Osteoblast (primary cell): ENCODE measurements around the gene RAP1GDS1. TPM values are rescaled to one million over a fixed set of nuclear protein-coding genes. Genes with fewer than 3 reads are reported as not detected.

Experiments
- DNase-seq: peaks from one replicate; pipeline ENCODE4 v3.0.0; 2011; ENCODE audit warnings: low spot score, mixed read lengths; ENCODE audit not compliant: insufficient read length; ENCODE audit errors: missing footprints
- H2AFZ ChIP-seq: 2 replicates; pipeline ENCODE4 v1.6.0; 2011; ENCODE audit warnings: mild to moderate bottlenecking, low read length
- H3K27ac ChIP-seq: 2 replicates; pipeline ENCODE4 v1.5.1; 2011; ENCODE audit warnings: mild to moderate bottlenecking, low read depth, low read length, moderate library complexity
- H3K27me3 ChIP-seq: 2 replicates; pipeline ENCODE4 v1.6.0; 2012; ENCODE audit warnings: mild to moderate bottlenecking, control low read depth, inconsistent platforms, low read length, moderate library complexity; ENCODE audit not compliant: insufficient read depth
- H3K36me3 ChIP-seq: 2 replicates; pipeline ENCODE4 v1.5.1; 2011; ENCODE audit warnings: mild to moderate bottlenecking, low read length, control low read depth, moderate library complexity; ENCODE audit not compliant: insufficient read depth
- H3K4me1 ChIP-seq: 2 replicates; pipeline ENCODE4 v1.5.1; 2011; ENCODE audit warnings: mild to moderate bottlenecking, low read length, control low read depth, moderate library complexity; ENCODE audit not compliant: insufficient read depth
- H3K4me2 ChIP-seq: 2 replicates; pipeline ENCODE4 v1.6.0; 2011; ENCODE audit warnings: mild to moderate bottlenecking, low read length; ENCODE audit not compliant: insufficient read depth
- H3K4me3 ChIP-seq: fragments of 200-600 bp; sonication (generic); 3 replicates; pipeline ENCODE4 v1.5.1; 2012; ENCODE audit warnings: mild to moderate bottlenecking, low read length, inconsistent platforms; ENCODE audit not compliant: insufficient read depth
- H3K79me2 ChIP-seq: 2 replicates; pipeline ENCODE4 v1.6.0; 2012; ENCODE audit warnings: mild to moderate bottlenecking, low read length, control low read depth, inconsistent platforms; ENCODE audit not compliant: insufficient read depth
- H3K9me3 ChIP-seq: 2 replicates; pipeline ENCODE4 v1.5.1; 2011; ENCODE audit warnings: low read depth, low read length, control low read depth
- H4K20me1 ChIP-seq: 2 replicates; pipeline ENCODE4 v1.6.0; 2012; ENCODE audit warnings: mild to moderate bottlenecking, low read length, control low read depth; ENCODE audit not compliant: insufficient read depth
- total RNA-seq: library from RNA; depleted of rRNA; stranded (reverse); fragments of >200 nt; gene quantifications from 2 replicates; pipeline ENCODE4 v1.2.3, GENCODE V29; 2012
- TF ChIP-seq, protein P1 (sequence below): IDR thresholded peaks from 2 replicates; pipeline ENCODE4 v1.5.1; 2011; ENCODE audit warnings: mild to moderate bottlenecking, low read depth, low read length, moderate library complexity; ENCODE audit errors: extremely low read depth

Gene RAP1GDS1
- total RNA-seq, 1 donor = 60.1 TPM

DNA sequence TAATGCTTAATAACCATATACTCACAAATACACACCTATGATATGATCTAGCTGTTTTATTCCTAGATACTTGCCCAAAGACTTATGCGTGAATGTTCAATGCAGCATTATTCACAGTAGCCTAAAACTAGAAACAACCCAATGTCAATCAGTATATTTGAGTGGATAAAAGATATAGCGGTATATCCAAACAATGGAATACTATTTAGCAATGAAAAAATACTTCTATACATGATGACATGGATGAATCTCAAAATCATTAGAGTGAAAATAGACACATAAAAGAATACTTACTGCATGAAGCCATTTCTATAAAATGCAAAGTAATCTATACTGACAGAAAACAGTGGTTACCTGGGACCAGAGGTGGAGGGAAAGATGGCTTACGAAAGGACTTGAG is 108.1 kb downstream of the RAP1GDS1 start:
- no peaks in the 10 kb centered on the region for H3K9me3 ChIP-seq
- no peak overlapping the region for H3K4me2 ChIP-seq
- no peak overlapping the region for H3K4me3 ChIP-seq
- no peaks in the 10 kb centered on the region for H4K20me1 ChIP-seq
- no peak for DNase-seq
- TF ChIP-seq, protein P1, sequence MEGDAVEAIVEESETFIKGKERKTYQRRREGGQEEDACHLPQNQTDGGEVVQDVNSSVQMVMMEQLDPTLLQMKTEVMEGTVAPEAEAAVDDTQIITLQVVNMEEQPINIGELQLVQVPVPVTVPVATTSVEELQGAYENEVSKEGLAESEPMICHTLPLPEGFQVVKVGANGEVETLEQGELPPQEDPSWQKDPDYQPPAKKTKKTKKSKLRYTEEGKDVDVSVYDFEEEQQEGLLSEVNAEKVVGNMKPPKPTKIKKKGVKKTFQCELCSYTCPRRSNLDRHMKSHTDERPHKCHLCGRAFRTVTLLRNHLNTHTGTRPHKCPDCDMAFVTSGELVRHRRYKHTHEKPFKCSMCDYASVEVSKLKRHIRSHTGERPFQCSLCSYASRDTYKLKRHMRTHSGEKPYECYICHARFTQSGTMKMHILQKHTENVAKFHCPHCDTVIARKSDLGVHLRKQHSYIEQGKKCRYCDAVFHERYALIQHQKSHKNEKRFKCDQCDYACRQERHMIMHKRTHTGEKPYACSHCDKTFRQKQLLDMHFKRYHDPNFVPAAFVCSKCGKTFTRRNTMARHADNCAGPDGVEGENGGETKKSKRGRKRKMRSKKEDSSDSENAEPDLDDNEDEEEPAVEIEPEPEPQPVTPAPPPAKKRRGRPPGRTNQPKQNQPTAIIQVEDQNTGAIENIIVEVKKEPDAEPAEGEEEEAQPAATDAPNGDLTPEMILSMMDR = no peak
- no peak overlapping the region for H3K27ac ChIP-seq
- no peaks in the 10 kb centered on the region for H3K79me2 ChIP-seq
- no peaks in the 10 kb centered on the region for H3K27me3 ChIP-seq
- H3K36me3 ChIP-seq = peaks cover 9% of the 10 kb centered on the region
- H2AFZ ChIP-seq = no peak overlapping the region
- no peaks in the 10 kb centered on the region for H3K4me1 ChIP-seq

DNA sequence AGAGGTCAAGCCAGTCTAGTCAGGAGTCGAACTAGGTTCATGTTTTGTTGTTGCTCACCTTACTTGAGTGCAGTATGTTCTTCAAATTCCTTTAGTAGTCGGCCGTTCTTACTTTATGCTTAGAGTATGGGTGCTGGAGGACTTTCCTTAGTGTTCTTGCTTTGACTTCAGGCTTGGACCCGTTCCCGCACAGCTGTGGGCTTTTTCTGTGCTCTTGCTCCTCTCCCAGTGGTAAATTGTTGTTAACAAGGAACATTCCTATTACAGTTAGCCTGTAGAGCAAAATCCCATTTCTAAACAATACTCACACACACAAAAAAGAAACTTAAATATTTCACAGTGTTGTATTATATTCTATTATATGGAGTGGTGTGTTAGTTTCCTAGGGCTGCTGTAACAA is 113.5 kb downstream of the RAP1GDS1 start:
- H3K4me2 ChIP-seq = no peak overlapping the region
- H2AFZ ChIP-seq = no peak overlapping the region
- peaks cover 4% of the 10 kb centered on the region for H3K36me3 ChIP-seq
- TF ChIP-seq, protein P1 = no peak
- no peak for DNase-seq
- H3K27me3 ChIP-seq = no peaks in the 10 kb centered on the region
- no peak overlapping the region for H3K4me3 ChIP-seq
- H3K27ac ChIP-seq = no peak overlapping the region
- H3K9me3 ChIP-seq = no peaks in the 10 kb centered on the region
- peaks cover 5% of the 10 kb centered on the region for H3K79me2 ChIP-seq
- H3K4me1 ChIP-seq = peaks cover 21% of the 10 kb centered on the region
- no peaks in the 10 kb centered on the region for H4K20me1 ChIP-seq

DNA sequence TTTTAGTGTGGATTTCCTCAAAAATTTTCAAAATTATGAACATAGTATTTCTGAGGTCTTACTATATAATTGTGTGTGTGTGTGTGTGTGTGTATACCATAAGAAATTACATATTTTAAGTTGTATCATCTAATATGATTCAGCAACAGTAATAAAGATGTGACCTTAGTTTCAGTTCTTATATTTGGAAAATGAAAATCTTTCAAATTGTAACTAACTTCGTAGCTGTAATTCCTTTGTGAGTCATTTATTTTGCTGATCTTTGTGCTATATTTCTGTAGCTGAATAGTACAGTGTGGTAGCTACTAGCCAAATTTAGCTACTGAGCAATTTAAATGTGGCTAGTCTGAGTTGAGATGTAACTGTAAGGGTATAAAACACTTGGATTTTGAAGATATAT is 116.4 kb downstream of the RAP1GDS1 start:
- Histone ChIP-seq H3K79me2 (peaks cover 5% of the 10 kb centered on the region), H3K4me3 (peak overlapping the region; percentile 29), H3K36me3 (peaks cover 4% of the 10 kb centered on the region), H4K20me1 (no peaks in the 10 kb centered on the region), H2AFZ (no peak overlapping the region), H3K27me3 (no peaks in the 10 kb centered on the region), H3K4me1 (peaks cover 21% of the 10 kb centered on the region), H3K9me3 (no peaks in the 10 kb centered on the region), H3K27ac (peak overlapping the region; percentile 81), H3K4me2 (peak overlapping the region; percentile 65)
- TF ChIP-seq, protein P1 = no peak
- peak; percentile 47 for DNase-seq

- no peaks in the 10 kb centered on the region for H3K27me3 ChIP-seq
- DNase-seq = no peak
- no peak overlapping the region for H3K27ac ChIP-seq
- no peak overlapping the region for H3K4me3 ChIP-seq
- H3K9me3 ChIP-seq = no peaks in the 10 kb centered on the region
- H4K20me1 ChIP-seq = no peaks in the 10 kb centered on the region
- H3K79me2 ChIP-seq = peaks cover 5% of the 10 kb centered on the region
- TF ChIP-seq, protein P1 = no peak
- peaks cover 20% of the 10 kb centered on the region for H3K4me1 ChIP-seq
- no peak overlapping the region for H3K4me2 ChIP-seq
- no peak overlapping the region for H2AFZ ChIP-seq
- no peaks in the 10 kb centered on the region for H3K36me3 ChIP-seq
Observed at GRCh38 chr4:98381306-98381705, 120.1 kb downstream of the RAP1GDS1 start.
